IMR-90 (cell line): ENCODE results near the gene XAB2. TPM values are rescaled to one million over a fixed set of nuclear protein-coding genes. Genes with fewer than 3 reads are reported as not detected.

Source experiments
- ATAC-seq: fragments of 200-7000 bp; cut with Tn5 transposase; 2 replicates; pipeline ENCODE4 v1.9.1; 2020; ENCODE audit warnings: low read depth, mild to moderate bottlenecking, moderate library complexity
- BruUV-seq: library from RNA; stranded (reverse); fragments of 400-500 nt; replicated peaks from 2 replicates; lab custom pipeline; 2021; lab: Mats Ljungman, UMichigan
- CTCF ChIA-PET: fragments of 300-600 bp; formaldehyde crosslinking; extraction: SDS; loops from one replicate; lab custom pipeline; 2021; ENCODE audit warnings: antibody characterized with exemption; lab: Yijun Ruan, JAX
- POLR2A ChIA-PET: fragments of 300-600 bp; sonication (Branson Sonifier 250); formaldehyde crosslinking; loops from one replicate; lab custom pipeline; 2022; ENCODE audit warnings: antibody characterized with exemption; ENCODE audit not compliant: unreplicated experiment; lab: Charles Lee
- DNase-seq: peaks from one replicate; pipeline ENCODE4 v3.0.0; 2013
- H2AFZ ChIP-seq: replicated peaks from 2 replicates; pipeline ENCODE3; 2013; ENCODE audit warnings: low read length, mild to moderate bottlenecking; ENCODE audit not compliant: poor library complexity
- H2AK5ac ChIP-seq: 2 replicates; pipeline ENCODE4 v1.6.1; 2013; ENCODE audit warnings: low read depth, low read length, inconsistent platforms
- H2AK9ac ChIP-seq: replicated peaks from 2 replicates; pipeline ENCODE3; 2013; ENCODE audit warnings: mild to moderate bottlenecking, low read depth, low read length, moderate library complexity; ENCODE audit not compliant: poor library complexity
- H2BK120ac ChIP-seq: 2 replicates; pipeline ENCODE4 v1.6.1; 2013; ENCODE audit warnings: low read depth, low read length, inconsistent platforms
- H2BK15ac ChIP-seq: 3 replicates; pipeline ENCODE4 v1.6.1; 2013; ENCODE audit warnings: low read depth, low read length, inconsistent platforms
- H2BK20ac ChIP-seq: 2 replicates; pipeline ENCODE4 v1.6.1; 2013; ENCODE audit warnings: low read depth, mild to moderate bottlenecking, inconsistent platforms, low read length, moderate library complexity
- H2BK5ac ChIP-seq: 2 replicates; pipeline ENCODE4 v1.6.1; 2013; ENCODE audit warnings: mild to moderate bottlenecking, low read depth, low read length, inconsistent platforms; ENCODE audit not compliant: poor library complexity, severe bottlenecking
- H3K14ac ChIP-seq: replicated peaks from 2 replicates; pipeline ENCODE4 v1.6.1; 2013; ENCODE audit warnings: low read depth, low read length, inconsistent platforms
- H3K18ac ChIP-seq: 2 replicates; pipeline ENCODE4 v1.6.1; 2013; ENCODE audit warnings: low read depth, low read length, control low read depth
- H3K23ac ChIP-seq: 2 replicates; pipeline ENCODE4 v1.6.1; 2013; ENCODE audit warnings: low read depth, low read length, inconsistent platforms
- H3K27ac ChIP-seq: 2 replicates; pipeline ENCODE4 v1.5.1; 2013; ENCODE audit warnings: mild to moderate bottlenecking, control low read depth, low read length; ENCODE audit not compliant: insufficient read depth
- H3K27me3 ChIP-seq: 2 replicates; pipeline ENCODE4 v1.6.1; 2013; ENCODE audit warnings: low read length; ENCODE audit not compliant: control insufficient read depth, insufficient read depth
- H3K36me3 ChIP-seq: 2 replicates; pipeline ENCODE4 v1.6.1; 2013; ENCODE audit warnings: low read length, mixed read lengths; ENCODE audit not compliant: control insufficient read depth, insufficient read depth
- H3K4ac ChIP-seq: 2 replicates; pipeline ENCODE4 v1.6.1; 2013; ENCODE audit warnings: low read depth, low read length, inconsistent platforms
- H3K4me1 ChIP-seq: 2 replicates; pipeline ENCODE4 v1.6.1; 2013; ENCODE audit warnings: low read length, mixed read lengths; ENCODE audit not compliant: control insufficient read depth, insufficient read depth
- H3K4me2 ChIP-seq: 2 replicates; pipeline ENCODE4 v1.6.1; 2013; ENCODE audit warnings: low read depth, mild to moderate bottlenecking, control low read depth, low read length, moderate library complexity
- H3K4me3 ChIP-seq: 2 replicates; pipeline ENCODE4 v1.5.1; 2013; ENCODE audit warnings: low read depth, mild to moderate bottlenecking, control low read depth, low read length, moderate library complexity; ENCODE audit not compliant: insufficient read depth
- H3K56ac ChIP-seq: 2 replicates; pipeline ENCODE4 v1.6.1; 2013; ENCODE audit warnings: low read length, inconsistent platforms; ENCODE audit not compliant: insufficient read depth; ENCODE audit errors: extremely low read depth
- H3K79me1 ChIP-seq, 2 experiments: 2 replicates each; pipeline ENCODE4 v1.6.1; 2013; ENCODE audit warnings: low read length in 2 of 2, inconsistent platforms in 1 of 2, low read depth in 1 of 2
- H3K9ac ChIP-seq: 2 replicates; pipeline ENCODE4 v1.6.1; 2013; ENCODE audit warnings: low read depth, low read length, control low read depth
- H3K9me1 ChIP-seq: 2 replicates; pipeline ENCODE4 v1.6.1; 2013; ENCODE audit warnings: low read length, inconsistent platforms; ENCODE audit not compliant: insufficient read depth
- H3K9me3 ChIP-seq: 2 replicates; pipeline ENCODE4 v1.6.1; 2013; ENCODE audit warnings: low read length; ENCODE audit not compliant: control insufficient read depth, insufficient read depth
- H4K20me1 ChIP-seq: 2 replicates; pipeline ENCODE4 v1.6.1; 2013; ENCODE audit warnings: low read length, inconsistent platforms; ENCODE audit not compliant: insufficient read depth
- H4K5ac ChIP-seq: 2 replicates; pipeline ENCODE4 v1.6.1; 2013; ENCODE audit warnings: mild to moderate bottlenecking, low read depth, low read length, control low read depth
- H4K8ac ChIP-seq, 2 experiments: 2 replicates each; pipeline ENCODE4 v1.6.1; 2013; ENCODE audit warnings: low read depth in 2 of 2, low read length in 2 of 2, control low read depth in 1 of 2, inconsistent platforms in 1 of 2
- H4K91ac ChIP-seq: 2 replicates; pipeline ENCODE4 v1.6.1; 2013; ENCODE audit warnings: low read depth, low read length, inconsistent platforms; ENCODE audit not compliant: insufficient read depth
- BHLHE40 ChIP-seq: fragments of 150-350 bp; IDR thresholded peaks from 2 replicates; pipeline ENCODE4 v1.6.1; 2016; ENCODE audit warnings: mild to moderate bottlenecking, low read depth, low read length
- MAFK ChIP-seq: IDR thresholded peaks from 2 replicates; pipeline ENCODE4 v1.6.1; 2012; ENCODE audit warnings: low read depth, low read length, improper control_type of control experiment
- RAD21 ChIP-seq: IDR thresholded peaks from 2 replicates; pipeline ENCODE4 v1.6.1; 2012; ENCODE audit warnings: low read length, improper control_type of control experiment
- RCOR1 ChIP-seq: IDR thresholded peaks from 2 replicates; pipeline ENCODE4 v1.6.1; 2012; ENCODE audit warnings: mild to moderate bottlenecking, low read length, improper control_type of control experiment; ENCODE audit not compliant: insufficient replicate concordance
- SMC3 ChIP-seq: fragments of 150-350 bp; IDR thresholded peaks from 2 replicates; pipeline ENCODE4 v1.6.1; 2016; ENCODE audit warnings: low read depth, mild to moderate bottlenecking, antibody characterized with exemption, low read length, moderate library complexity
- WGBS, 2 experiments: methylation state at CpG; one replicate each; pipeline versions ENCODE4 v1.1.5 to v1.1.7; 2013; ENCODE audit warnings: missing lambda C conversion rate in 2 of 2; ENCODE audit not compliant: insufficient read length in 1 of 2; ENCODE audit errors: extremely low coverage in 2 of 2; 5-methylcytosine and 5-hydroxymethylcytosine counted together
- dilution Hi-C: fragments of 300-500 bp; cut with HindIII; formaldehyde crosslinking; loops from one replicate; pipeline ENCODE4 v1.14.3; 2018; ENCODE audit warnings: low sequenced_read_pairs; ENCODE audit not compliant: unreplicated experiment
- in situ Hi-C: fragments of 300-500 bp; cut with MboI; formaldehyde crosslinking; loops from 3 replicates; pipeline ENCODE4 v1.14.3; 2019; ENCODE audit warnings: low sequenced_read_pairs, inconsistent platforms, mixed read lengths
- intact Hi-C: fragments of 100-400 bp; cut with micrococcal nuclease; formaldehyde crosslinking; loops from 2 replicates; pipeline ENCODE4 v1.10.0; 2022
- polyA plus RNA-seq, 3 experiments: library from polyadenylated mRNA; depleted of rRNA; stranded (reverse); fragments of >200 nt; gene quantifications; 2 replicates each; pipeline ENCODE4 v1.2.3, GENCODE V29; 2012; ENCODE audit warnings: low replicate concordance in 1 of 3
- total RNA-seq: library from RNA; depleted of rRNA; stranded (reverse); fragments of >200 nt; gene quantifications from 2 replicates; pipeline ENCODE4 v1.2.3, GENCODE V29; 2012
- TF ChIP-seq, protein P1 (sequence below): fragments of 150-350 bp; IDR thresholded peaks from 2 replicates; pipeline ENCODE4 v1.6.1; 2016; ENCODE audit warnings: low read depth, mild to moderate bottlenecking, low read length, moderate library complexity, borderline replicate concordance
- TF ChIP-seq, protein P2 (sequence below): fragments of 150-350 bp; IDR thresholded peaks from 2 replicates; pipeline ENCODE4 v1.6.1; 2017; ENCODE audit warnings: mild to moderate bottlenecking, antibody characterized with exemption, low read length, low read depth

XAB2 gene
- total and polyA plus RNA-seq, 2 of the 4 experiments (the other 2 are of a cell fraction), result 29.9 to 34.4 TPM

DNA sequence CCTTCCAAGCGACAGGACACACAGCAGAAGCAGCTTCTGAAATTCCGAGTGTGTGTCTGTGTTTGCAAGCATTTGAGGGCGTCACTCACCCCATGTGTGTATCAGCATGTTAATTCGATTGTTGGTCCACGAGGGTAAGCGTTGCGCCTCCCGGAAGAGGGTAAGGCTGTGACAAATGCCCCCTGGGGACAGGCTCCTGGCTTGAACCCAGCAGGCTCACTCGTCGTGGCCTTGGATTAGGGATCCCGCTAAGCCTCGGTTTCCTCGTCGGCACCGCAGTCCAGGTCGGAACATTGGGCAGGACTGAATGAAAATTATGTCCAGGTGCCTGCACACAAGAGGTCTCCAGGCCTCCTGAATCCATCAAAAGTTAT, 7.0 kb upstream of the XAB2 start:
- Histone ChIP-seq H3K18ac (no peak overlapping the region), H4K8ac (no peak overlapping the region; a peak in 1 of 4 replicates), H3K27ac (no peak overlapping the region), H4K91ac (no peak overlapping the region), H3K9me3 (no peaks in the 10 kb centered on the region), H3K9me1 (peaks cover 12% of the 10 kb centered on the region), H4K5ac (no peak overlapping the region; the same call in 1 of the 2 replicates), H3K56ac (no peak overlapping the region), H2AFZ (peak overlapping the region; percentile 82), H3K23ac (no peak overlapping the region), H3K27me3 (peaks cover 14% of the 10 kb centered on the region; the same call in 1 of the 2 replicates), H3K4ac (no peak overlapping the region), H2BK120ac (no peak overlapping the region), H2AK5ac (no peak overlapping the region), H3K9ac (no peak overlapping the region), H3K4me3 (no peak overlapping the region), H2BK20ac (no peak overlapping the region), H3K14ac (no peak overlapping the region), H3K4me1 (no peaks in the 10 kb centered on the region), H3K4me2 (no peak overlapping the region), H4K20me1 (peaks cover 5% of the 10 kb centered on the region; the same call in 1 of the 2 replicates), H2BK5ac (no peak overlapping the region), H2AK9ac (peak overlapping the region; percentile 76), H3K36me3 (peaks cover 4% of the 10 kb centered on the region; the same call in 1 of the 2 replicates), H3K79me1 (no peaks in the 10 kb centered on the region), H2BK15ac (no peak overlapping the region)
- no peak for DNase-seq
- no TSS peak for BruUV-seq
- ATAC-seq, result no peak
- POLR2A ChIA-PET, result no interaction called here
- TF ChIP-seq, protein P1, sequence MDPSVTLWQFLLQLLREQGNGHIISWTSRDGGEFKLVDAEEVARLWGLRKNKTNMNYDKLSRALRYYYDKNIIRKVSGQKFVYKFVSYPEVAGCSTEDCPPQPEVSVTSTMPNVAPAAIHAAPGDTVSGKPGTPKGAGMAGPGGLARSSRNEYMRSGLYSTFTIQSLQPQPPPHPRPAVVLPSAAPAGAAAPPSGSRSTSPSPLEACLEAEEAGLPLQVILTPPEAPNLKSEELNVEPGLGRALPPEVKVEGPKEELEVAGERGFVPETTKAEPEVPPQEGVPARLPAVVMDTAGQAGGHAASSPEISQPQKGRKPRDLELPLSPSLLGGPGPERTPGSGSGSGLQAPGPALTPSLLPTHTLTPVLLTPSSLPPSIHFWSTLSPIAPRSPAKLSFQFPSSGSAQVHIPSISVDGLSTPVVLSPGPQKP, result no peak
- TF ChIP-seq RCOR1, result no peak
- TF ChIP-seq, protein P2, sequence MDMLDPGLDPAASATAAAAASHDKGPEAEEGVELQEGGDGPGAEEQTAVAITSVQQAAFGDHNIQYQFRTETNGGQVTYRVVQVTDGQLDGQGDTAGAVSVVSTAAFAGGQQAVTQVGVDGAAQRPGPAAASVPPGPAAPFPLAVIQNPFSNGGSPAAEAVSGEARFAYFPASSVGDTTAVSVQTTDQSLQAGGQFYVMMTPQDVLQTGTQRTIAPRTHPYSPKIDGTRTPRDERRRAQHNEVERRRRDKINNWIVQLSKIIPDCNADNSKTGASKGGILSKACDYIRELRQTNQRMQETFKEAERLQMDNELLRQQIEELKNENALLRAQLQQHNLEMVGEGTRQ, result no peak
- TF ChIP-seq SMC3, result no peak
- TF ChIP-seq RAD21, result no peak
- no peak for TF ChIP-seq BHLHE40
- no peak for TF ChIP-seq MAFK
- 69% methylated on average over 12 of the region's 16 CpGs; no CpG with 5 or more reads in 1 of the 2 experiments for WGBS, 2 experiments
- in situ Hi-C loops (no loop called here), dilution Hi-C loops (no loop called here), intact Hi-C loops (no loop called here)
- CTCF ChIA-PET, result interaction anchor here (1.1 kb wide), 1 partner anchor 68 kb away, joined by 4 read pairs; no protein-coding TSS in a partner anchor
